Head of caudate nucleus (tissue), 42 donors: ENCODE results near the gene RAPGEF4.
"Not testable (repeated sequence)": the region's sequence is repeated elsewhere in the genome, so short reads cannot be mapped to it uniquely, and the experiment has no call there.

Experiments
- DNase-seq, 42 donors: peaks; one replicate each; pipeline versions ENCODE4 v3.0.0 to v3.0.0-alpha.2; 2020 to 2021; ENCODE audit warnings: mixed read lengths in 7 of 42
- intact Hi-C: fragments of 100-400 bp; cut with DNase I; formaldehyde crosslinking; loops from one replicate; pipeline ENCODE4 v1.15.0; 2022

The RAPGEF4 gene

DNA sequence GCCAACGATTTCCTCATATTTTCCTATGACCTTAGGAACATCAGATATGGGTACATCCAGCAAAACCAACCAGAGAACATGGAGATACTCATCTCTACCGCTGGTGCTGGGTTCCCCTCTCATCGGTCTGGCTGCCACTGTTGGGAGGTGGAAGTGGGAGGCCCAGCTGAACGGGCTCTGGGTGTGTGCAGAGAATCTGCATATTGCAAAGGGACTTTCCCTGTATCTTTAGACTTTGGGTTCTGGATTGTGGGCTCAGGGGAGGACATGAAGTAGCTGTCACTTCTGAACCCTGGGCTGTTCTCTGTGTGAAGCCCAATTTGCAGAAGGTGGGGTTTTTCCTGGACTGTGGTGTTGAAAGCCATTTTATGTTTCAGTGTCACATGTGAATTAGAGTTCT is 30.0 kb downstream of the RAPGEF4 start:
- intact Hi-C loops: no loop called here

GRCh38 chr2:172768401-172768800 is 32.8 kb downstream of the RAPGEF4 start:
- no peak for DNase-seq
- intact Hi-C loops: no loop called here

More for the DNA sequence above, 30.0 kb downstream of the RAPGEF4 start:
- DNase-seq: no peak

DNA sequence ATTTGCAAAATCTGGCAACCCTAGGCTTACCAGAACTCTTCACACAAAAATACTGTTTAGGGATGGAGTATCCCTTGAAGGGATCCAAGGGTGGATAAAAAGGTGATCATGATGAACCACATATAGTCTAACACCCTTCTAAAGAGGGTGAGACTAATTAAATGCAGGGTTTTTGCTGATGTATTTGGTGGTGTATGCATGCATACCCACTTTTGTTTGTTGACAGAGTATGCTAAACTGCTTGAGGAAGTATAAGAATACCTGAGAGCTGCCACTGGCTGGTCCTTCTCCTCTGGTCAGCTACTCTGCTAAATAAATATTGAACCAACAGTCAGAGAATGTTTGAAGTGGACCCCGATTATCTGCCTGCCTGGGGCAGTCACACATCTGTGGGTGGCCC is 34.2 kb downstream of the RAPGEF4 start:
- intact Hi-C loops: no loop called here
- no peak for DNase-seq

DNA sequence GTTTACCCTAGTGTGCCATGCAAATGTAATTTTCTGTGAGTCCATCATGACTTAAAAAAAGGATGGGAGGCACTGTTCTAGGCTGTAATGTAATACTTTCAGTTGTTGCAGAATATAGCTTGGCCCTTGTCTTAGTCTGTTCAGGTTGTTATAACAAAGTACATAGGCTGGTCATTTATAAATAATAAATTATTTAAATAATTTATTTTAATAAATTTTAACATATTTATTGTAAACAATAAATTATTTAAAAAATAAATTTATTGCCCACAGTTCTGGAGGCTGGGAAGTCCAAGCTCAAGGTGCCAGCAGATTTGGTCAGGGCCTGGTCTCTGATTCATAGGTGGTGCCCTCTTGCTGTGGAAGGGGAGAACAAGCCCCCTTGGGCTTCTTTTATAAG is 35.2 kb downstream of the RAPGEF4 start:
- intact Hi-C loops: no loop called here

GRCh38 chr2:172772633-172773032 is 37.0 kb downstream of the RAPGEF4 start:
- intact Hi-C loops: no loop called here
- DNase-seq: no peak

More for the DNA sequence above, 35.2 kb downstream of the RAPGEF4 start:
- DNase-seq: no peak

DNA sequence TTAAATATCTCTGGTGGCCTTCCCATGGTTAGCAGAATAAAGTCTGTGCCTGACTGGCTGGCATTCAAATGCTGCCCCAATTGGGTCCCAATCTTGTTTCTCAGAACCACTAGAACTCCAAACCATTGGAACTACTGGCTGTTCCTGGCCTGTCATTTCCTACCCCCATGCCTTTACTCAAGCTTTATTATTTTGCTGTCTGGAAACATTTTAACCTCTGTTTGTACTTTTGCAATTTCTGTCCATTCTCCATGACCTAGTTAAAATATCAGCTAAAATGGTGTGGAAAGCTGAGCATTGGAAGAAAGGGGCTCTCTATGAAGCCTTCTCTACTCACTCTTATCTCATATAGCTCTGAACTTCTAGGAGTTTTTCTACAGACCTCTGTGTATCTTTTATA is 38.7 kb downstream of the RAPGEF4 start:
- no peak for DNase-seq
- intact Hi-C loops: no loop called here

DNA sequence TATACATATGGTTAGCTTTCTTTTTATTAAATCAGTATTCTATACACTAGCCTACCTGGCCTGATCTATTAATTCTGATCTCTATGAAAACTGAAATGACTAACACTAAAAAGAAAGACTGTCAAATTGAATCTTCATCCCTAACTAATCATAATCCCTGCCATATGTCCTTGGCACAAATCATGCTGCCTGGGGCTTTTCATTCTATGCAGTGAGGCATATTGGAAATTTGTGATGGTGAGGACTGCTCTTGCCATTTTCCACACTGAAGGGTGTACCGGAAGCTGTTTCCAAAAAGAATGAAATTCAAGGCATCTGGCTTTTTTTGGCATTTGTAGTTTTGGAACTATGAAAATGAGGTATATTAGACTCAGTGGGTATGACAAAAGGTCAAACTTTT is 39.7 kb downstream of the RAPGEF4 start:
- DNase-seq: no peak
- intact Hi-C loops: no loop called here

- DNase-seq: no peak
- intact Hi-C loops: no loop called here
Observed at GRCh38 chr2:172777431-172777830, 41.8 kb downstream of the RAPGEF4 start.

DNA sequence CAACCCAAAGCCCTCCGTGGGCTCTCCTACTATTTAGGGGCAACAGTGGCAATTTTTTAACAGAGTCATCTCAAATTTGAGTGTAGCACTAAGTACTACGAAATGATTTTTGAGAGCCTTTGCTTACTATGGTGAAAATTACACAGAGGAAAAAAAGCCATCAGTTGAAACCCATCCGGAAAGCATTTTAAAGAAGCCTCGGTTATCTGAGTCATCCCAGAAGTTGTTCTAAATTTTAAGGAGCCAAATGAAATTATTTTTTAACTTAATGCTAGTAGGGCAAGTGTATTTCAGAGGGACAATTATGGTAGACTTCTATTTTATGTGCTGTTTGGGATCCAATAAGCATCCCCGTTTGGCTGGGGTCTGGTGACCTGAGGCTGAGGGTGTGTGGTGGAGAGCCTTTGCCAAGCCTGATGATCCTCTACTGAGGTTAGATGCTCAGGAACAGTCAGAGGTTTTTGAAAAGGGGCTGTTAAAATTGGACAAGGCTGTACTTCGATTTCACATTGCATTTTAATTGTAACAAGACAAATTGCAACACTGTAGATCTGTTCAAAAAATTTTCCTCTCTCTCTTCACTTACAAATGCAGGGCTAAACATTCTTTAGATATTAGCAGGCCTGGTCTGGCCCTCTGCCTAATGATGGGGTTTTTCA is 47.0 kb downstream of the RAPGEF4 start:
- DNase-seq: no peak
- intact Hi-C loops: no loop called here

GRCh38 chr2:172783165-172783898 is 47.7 kb downstream of the RAPGEF4 start:
- intact Hi-C loops: no loop called here
- peak in 1 of 42 donors; percentile 7 for DNase-seq

DNA sequence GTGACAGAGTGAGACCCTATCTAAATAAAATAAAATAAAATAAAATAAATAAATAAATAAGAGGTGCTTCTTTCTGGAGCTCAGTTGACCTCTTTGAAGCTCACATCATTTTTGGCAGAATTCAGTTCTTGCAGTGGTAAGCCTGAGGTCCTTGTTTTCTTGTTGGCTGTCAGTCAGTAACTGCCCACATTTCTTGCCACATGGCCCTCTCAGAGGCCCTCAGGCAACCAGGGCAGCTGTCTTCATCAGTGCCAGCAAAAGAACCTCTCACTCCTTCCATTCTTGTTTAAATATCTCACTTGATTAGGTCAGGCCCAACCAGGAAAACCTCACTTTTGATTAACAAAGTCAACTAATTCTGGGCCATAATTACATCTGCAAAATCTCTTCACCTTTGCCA is 53.2 kb downstream of the RAPGEF4 start:
- intact Hi-C loops: no loop called here
- no peak for DNase-seq

- intact Hi-C loops: no loop called here
- no peak for DNase-seq
Observed at GRCh38 chr2:172790404-172790803, 54.8 kb downstream of the RAPGEF4 start.

- no peak for DNase-seq
- intact Hi-C loops: no loop called here
Observed at GRCh38 chr2:172791953-172792352, 56.3 kb downstream of the RAPGEF4 start.

GRCh38 chr2:172792711-172793110 is 57.1 kb downstream of the RAPGEF4 start:
- intact Hi-C loops: no loop called here
- DNase-seq: no peak

GRCh38 chr2:172803308-172803707 is 67.7 kb downstream of the RAPGEF4 start:
- intact Hi-C loops, DNase-seq: not testable (repeated sequence)

- intact Hi-C loops: no loop called here
Observed at GRCh38 chr2:172804423-172804822, 68.8 kb downstream of the RAPGEF4 start.

DNA sequence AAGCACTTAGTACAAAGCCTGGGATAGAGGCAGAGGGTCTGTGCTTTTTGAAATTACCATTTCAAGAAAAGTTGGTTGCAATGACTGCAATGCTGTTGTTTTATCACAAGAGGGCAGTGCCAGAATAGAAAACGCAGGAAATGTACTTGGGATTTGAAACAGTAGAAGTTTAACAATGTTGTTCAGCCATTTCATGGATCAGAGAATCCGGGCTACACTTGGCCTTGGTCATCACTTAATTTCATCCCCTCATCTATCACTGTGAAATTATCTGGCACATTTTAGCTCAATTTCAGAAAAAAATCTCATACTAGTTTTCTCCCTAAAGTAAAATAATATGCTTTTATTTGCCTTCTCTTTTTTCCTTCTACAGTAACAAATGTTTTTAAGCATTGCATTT is 70.8 kb downstream of the RAPGEF4 start:
- intact Hi-C loops: no loop called here
- peak in 18 of 42 donors; percentile 11 to 68 (median 27) for DNase-seq

More at GRCh38 chr2:172804423-172804822, 68.8 kb downstream of the RAPGEF4 start:
- DNase-seq: no peak

DNA sequence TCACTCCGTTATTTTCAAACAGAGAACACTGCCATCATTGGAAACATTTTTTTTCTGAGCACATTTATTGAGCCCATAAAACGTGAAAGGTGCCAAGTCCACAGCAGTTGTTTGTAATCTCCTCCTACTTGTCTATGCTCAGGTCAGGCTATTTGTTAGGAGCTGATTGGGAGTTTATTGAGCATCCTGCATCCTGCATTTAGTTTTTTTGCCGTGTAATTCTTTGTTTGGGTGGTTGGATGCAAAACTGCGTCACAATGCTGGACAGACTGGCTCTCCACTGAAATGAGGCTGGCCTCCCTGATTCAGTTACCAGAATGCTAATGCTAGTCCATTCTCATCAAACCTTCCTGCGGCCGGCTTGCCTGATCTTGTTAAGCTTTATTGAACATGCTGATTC is 71.4 kb downstream of the RAPGEF4 start:
- intact Hi-C loops: no loop called here

GRCh38 chr2:172808156-172808555 is 72.5 kb downstream of the RAPGEF4 start:
- intact Hi-C loops: no loop called here
- DNase-seq: no peak

More for the DNA sequence above, 71.4 kb downstream of the RAPGEF4 start:
- peak in 14 of 42 donors; percentile 11 to 58 (median 20) for DNase-seq

- intact Hi-C loops: loop anchor here (5.0 kb wide), 1 partner anchor 121 kb away; no protein-coding TSS in a partner anchor
- DNase-seq: peak in 14 of 42 donors; percentile 5 to 54 (median 24)
Observed at GRCh38 chr2:172811027-172811426, 75.4 kb downstream of the RAPGEF4 start.
